GM21390 (cell line): Measurements from ENCODE around the gene SMAP2.

Experiments
- ATAC-seq: cut with Tn5 transposase; IDR thresholded peaks from one replicate; pipeline ENCODE4 v1.9.1; 2021; ENCODE audit not compliant: unreplicated experiment

Gene SMAP2

DNA sequence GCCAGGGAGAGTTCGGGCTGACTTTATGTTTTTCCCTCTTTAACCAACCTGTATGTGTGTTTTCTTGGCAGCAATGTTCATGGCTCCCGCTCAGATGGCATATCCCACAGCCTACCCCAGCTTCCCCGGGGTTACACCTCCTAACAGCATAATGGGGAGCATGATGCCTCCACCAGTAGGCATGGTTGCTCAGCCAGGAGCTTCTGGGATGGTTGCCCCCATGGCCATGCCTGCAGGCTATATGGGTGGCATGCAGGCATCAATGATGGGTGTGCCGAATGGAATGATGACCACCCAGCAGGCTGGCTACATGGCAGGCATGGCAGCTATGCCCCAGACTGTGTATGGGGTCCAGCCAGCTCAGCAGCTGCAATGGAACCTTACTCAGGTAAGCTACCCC is 43.2 kb downstream of the SMAP2 start:
- ATAC-seq = no peak

DNA sequence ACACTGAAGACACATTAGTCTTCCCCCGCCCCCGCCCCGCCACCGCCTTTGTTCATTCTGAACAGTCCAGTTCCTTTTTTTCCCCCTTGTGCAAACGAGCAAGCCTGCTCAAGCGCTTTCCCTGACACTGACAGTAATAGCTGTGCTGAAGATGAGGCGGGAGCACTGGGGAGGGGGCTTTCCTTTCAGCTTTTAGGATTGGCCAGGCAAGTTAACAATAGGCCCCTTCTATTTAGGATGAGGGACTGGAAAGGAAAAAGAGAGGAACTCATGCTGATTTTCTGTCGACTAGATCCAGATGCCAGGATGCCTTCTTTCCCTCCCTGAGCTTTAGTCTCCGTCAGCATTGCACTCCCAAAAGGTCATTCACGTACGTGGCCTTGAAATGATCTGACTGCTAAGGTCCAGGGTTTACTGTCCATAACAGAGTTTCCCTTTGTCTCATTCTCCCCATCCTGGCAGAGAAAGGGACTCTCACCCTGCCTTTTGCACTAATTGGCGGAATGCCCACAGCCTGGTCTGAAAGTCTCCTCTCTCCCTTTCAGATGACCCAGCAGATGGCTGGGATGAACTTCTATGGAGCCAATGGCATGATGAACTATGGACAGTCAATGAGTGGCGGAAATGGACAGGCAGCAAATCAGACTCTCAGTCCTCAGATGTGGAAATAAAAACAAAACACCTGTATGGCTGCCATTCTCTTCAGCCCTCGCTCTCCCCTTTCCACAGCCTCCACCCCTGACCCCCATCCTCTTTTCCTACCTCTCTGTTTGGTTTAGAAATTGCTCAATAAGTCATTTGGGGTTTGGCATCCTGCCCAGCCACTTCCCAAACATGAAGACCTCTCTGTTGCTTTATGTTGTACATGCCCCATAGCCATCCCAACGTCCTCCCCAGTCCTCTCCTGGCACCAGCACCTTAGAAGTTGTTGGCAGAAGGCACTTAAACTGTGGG is 48.2 kb downstream of the SMAP2 start:
- ATAC-seq = no peak

DNA sequence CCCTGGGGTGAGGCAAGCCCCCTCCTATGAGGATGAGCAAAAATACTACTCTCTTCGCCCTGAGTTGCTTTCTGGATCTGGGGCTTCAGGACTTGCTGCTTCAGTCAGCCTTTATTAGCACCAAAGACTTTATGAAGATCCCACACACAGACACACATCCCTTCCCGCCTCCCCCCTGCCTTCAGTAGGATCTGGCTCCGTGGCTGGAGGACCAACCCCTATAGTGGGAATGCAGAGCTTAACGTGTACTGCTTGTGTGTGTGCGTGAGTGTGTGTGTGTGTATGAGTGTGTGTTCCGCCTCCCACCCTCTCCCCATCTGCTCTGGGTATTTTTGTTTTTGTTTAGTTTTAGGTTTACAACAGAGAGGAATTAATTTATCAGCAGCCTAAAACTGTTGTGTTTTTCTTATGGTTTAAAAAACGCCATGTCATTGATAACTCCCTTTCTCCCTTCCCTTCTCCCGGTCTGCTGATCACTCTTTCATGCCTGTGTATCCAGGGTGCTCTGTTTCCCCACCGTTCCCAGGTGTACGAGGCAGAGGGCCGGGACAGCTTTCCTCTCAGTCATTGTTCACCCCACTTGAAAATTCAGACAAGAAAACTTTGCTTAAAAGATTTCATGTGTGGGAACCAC is 49.2 kb downstream of the SMAP2 start:
- ATAC-seq = no peak

DNA sequence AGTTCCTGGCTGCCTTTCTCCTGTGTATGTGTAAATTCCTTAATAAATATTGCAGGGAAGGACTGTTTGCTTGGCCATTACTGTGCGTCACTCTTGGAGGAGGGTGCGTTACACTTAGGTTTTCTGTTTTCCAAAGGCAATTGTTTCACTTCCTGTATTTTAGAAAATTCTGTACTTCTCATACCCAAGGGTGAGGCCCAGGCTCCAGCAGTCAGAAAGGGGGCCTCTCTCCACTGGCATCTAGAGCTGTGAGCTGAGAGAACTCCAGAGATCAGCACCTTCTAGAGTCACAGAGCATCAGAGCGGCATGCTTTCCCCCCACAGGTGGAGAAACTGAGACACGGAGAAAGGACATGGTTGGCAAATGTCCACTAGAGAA is 49.7 kb downstream of the SMAP2 start:
- no peak for ATAC-seq

DNA sequence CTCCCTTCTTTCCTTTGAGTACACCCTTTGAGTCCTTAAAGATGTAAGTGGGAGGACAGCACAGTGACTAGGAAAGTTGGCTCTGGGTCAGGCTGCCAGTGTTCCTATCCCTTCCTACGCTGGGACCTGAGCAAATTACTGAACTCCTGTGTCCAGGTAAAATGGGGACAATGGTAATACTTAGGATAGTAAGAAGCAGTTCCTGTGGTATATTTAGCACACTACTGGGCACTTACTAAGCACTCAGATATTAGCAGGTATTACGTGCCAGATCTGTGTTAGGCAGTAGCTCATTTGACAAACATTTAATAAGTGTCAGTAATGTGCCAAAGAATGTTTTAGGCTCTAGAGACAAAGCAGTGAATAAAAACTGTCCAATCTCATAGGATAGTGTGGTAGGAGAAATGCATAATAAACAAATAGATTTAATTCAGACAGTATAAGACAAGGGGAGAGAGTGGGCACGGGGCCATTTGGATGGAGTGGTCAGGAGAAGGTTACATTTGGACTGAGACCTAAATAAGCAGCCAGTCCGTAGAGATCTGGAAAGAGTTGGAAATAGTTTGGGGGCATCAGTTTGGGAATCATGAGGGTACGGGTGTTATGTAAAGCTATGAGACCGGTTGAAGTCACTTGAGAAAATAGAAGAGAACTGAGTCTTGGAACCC is 50.6 kb downstream of the SMAP2 start:
- ATAC-seq = no peak

DNA sequence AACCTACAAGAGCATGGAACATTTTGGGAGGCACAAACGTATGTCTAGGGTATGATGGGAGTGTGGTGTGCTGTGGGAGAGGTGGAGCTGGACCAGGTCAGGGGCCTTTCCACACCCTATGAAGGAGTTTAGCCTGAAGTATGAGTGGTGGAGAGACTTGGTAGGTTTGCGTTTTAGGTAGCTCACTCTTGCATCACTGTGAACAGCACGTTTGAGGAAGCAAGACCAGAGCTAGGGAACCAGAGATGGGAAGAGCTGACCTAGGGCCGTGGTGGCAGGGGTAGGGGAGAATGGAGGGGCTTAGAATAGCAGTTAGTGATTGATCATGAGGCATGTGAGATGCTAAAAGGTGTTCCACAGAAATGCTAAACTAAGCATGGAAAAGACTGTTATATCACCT is 51.7 kb downstream of the SMAP2 start:
- no peak for ATAC-seq

DNA sequence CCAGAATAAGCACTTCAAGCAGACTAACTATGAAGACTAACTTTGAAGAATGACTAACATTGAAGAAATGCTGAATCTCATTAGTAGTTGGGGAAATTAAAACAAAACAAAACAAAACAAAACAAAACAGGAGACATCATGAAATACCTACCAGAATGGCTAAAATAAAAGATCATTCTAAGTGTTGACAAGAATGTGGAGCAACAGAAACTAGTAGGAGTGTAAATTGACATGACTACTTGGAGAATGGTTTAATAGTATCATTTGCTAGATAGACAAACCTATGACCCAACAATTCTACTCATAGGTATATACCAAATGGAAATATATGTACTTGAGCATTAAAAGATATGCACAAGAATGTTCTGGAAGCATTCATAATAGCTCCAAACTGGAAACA is 57.9 kb downstream of the SMAP2 start:
- ATAC-seq = no peak

DNA sequence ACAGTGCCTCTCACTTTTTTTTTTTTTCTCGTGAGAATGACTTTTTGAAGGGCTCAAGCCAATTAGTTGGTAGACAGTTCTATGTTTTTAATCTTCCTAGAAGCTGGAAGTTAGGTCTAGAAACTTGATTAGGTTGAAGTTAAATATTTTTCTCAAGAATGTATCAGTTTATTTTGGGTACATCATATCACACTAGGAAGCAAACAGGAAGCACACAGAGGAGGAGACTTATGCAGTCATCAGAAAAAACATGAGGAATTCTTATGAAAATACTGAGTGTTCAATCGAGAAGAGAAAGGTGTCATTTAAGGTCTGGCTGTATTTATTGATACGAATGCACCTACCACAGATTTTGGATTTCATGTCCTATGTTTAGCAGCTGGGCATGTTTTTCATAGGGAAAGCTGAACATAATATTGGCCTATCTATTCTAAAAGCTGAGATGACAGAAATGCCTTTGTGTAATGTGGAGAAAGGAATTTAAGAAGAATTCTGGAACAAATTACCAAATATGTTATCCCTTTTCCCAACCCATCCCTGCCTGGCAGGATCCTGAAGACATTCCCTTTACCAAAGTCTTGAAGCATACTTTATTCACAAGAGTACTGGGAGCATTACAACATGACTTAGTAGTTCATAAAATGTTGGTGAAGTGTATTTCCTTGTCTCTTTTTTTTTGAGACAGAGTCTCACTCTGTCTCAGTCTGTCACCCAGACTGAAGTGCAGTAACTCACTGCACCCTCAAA is 59.3 kb downstream of the SMAP2 start:
- no peak for ATAC-seq

DNA sequence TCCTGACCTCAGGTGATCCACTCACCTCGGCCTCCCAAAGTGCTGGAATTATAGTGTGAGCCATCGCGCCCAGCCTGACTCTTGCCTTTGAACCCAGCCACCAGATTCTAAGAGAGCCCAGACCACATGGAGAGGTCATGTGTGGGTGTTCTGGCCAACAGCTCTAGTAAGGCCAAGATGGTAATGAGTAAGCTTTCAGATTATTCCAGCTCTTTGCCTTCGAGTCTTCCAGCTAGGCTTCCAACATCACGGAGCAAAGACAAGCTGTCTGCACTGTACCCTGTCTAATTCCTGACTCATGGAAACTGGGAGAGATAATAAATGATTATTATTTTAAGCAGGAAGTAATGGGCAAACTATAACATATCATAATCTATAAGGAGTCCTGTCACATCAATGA is 61.9 kb downstream of the SMAP2 start:
- ATAC-seq = no peak

DNA sequence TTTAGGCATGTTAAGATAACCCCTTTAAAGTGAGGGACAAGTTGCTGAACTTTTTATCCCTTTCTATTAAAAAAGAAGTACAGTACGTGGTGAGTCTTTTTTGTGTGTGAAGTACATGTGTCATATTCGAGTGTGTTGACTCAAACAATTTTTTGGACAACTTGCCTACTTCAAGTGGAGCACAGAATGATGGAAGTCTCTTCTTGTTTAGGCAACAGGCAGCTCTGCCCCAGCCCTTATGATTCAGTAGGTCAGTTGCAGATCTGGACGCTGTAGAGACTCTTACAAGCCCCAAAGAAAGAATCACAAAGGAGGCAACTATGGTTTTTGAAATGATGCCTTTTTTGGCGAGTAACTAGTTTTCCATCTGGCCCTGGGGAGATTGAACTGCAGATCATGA is 62.3 kb downstream of the SMAP2 start:
- no peak for ATAC-seq

DNA sequence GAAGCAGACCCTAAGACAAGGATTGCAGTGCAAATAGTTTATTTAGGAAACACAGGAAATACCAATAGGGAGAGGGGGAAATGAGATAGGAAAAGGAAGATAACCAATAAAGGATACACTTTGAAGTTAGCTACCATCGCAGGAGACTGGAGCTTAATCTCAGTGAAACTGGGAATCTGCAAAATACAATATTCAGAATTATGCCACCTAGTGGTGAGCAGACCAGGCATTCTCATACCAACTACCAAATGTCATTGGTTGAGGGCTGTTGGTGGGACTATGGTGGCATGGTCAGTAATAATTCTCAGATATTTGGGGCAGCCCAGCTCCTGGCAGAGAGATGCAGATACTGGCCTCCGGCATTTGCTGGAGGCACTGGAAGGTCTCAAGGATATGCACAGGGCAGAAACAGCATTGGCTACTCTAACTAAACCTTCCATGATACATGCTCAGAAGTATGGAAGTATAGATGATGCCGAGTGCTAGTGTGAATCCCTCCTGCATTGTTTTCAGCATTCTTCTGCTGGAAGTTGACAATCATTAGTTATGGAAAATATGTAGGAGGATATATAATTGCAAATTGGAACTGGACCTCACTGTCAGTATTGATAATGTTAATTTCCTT is 65.0 kb downstream of the SMAP2 start:
- ATAC-seq = no peak

DNA sequence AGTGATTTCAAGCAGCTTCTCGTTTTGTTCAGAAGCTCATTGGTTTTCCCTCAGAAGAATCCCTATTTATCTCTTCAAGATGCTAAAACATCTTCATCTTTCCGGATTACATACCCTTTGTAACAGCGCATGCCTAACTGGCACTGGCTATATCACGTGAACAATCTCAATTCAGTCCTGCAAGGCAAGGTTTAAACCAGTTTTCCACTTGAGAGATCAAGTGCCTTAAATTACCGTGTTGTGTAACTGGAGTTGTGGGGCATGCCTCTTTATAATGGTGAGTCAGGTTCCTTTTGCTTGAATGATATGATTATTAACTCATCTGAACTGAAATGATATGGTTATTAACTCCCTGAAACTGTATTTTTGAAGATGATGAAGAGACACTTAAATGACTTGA is 65.7 kb downstream of the SMAP2 start:
- ATAC-seq = no peak

DNA sequence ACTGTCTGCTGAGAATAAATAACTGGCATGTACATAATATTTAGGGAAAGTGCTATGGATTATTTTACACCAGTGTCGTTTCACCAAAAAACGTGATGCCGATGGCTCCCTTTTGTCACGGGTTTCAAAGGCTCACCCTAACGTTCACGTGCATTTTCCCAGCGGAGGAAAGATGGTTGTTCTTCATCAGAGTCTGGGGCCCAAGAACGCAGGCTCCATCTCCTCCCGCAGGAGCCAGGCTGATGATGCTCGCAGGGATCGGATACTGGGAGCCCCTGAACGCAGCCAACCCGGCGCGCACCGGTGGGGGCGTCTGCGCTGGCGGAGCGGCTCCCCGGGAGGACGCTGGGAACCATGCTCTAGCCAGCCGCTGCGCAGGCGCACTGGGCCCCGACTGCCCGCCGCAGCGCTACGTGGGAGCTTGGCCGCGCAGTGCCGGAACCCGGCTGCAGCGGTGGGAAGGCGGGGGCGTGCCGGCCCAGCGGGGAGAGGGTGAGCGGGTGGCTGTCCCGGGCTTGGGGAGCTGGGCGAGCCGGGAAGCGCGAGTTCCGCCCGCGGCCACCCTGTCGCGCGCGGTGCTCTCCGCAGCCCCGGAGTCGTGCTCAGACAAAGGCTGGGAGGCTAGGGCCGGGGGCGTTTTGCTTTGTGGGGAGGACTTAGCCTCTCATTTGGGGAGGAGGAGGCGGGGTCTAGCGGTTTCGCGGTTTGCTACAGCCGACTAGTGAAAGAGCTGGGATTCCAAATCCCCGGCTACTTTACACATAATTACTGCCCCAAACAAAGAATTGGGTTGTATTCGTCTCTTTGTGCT is 76.4 kb downstream of the SMAP2 start, which contains the start of gene ZFP69B:
TSS of gene ZFP69B (plus strand) at position 793 of the 811 bp plus-strand sequence. CDS start 486 bp downstream, outside the sequence.
- ATAC-seq = peak; percentile 73

DNA sequence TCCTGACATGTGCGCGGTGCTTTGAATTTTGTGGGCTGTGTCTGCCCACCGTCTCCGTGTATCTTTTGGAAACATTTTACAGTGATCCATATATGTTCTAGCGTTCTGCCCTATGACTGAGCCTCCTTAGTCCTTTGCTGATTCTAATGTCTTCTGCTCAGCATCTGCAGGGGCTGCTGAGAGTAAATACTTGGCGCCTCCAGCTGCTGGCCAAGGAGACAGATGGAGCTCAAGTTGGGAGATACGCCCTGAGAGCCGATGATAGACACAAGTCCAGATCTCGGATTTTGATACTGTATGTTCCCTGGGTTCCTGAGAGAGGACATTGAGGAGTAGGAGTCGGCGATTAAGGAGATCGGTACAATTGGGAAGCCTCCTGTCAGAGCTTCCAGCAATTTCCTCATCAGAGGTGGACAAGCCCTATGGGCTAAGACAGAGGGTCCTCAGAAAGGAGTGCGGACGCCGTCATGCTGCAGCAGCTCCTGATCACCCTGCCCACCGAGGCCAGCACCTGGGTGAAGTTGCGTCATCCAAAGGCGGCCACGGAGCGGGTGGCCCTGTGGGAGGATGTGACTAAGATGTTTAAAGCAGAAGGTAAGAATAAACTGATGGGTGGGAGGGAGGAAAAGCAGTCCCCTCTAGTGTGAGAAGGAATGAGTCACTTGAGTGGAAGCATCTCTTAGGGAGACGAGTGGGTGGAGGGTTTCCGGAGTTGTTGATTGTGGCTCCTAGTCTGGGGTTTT is 77.1 kb downstream of the SMAP2 start:
- ATAC-seq = peak; percentile 21

DNA sequence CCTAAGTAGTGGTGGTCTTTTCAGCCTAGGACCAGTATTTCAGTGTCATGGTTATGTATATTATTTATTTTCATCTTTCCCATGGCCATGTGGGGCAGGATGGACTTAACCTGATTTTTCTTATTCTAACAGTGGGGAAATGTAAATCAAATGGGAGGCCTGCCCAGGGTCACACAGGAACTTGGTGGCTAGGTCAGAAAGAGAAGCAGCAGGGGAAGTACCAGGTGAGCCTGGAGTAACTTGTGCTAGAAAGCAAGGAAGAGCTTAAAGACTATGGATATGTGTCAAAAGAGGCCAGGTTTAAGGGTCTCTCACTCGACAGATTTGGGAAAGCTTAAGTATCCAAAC is 77.7 kb downstream of the SMAP2 start:
- no peak for ATAC-seq

DNA sequence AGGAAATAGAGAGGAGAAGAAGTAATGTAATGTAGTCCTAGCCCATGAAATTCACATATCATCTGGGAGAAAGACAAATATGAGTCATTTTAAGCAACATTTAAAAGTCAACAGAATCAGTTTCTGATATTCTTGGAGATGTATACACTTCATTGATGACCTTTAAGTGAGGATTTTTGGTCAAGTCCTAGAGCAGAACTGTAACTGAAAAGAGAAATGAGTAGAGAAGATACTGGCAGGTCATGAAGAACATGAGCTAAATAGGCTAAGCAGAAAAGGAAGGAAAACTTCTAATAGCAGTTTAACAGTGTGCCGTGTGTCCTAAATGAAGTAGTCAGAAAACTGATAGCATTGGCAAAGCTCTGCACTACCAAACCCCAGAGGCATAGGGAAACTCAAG is 81.3 kb downstream of the SMAP2 start:
- no peak for ATAC-seq

DNA sequence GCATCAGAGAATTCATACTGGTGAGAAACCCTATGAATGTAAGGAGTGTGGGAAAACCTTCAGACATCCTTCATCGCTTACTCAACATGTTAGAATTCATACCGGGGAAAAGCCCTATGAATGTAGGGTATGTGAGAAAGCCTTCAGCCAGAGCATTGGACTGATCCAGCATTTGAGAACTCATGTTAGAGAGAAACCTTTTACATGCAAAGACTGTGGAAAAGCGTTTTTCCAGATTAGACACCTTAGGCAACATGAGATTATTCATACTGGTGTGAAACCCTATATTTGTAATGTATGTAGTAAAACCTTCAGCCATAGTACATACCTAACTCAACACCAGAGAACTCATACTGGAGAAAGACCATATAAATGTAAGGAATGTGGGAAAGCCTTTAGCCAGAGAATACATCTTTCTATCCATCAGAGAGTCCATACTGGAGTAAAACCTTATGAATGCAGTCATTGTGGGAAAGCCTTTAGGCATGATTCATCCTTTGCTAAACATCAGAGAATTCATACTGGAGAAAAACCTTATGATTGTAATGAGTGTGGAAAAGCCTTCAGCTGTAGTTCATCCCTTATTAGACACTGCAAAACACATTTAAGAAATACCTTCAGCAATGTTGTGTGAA is 89.5 kb downstream of the SMAP2 start:
- no peak for ATAC-seq

DNA sequence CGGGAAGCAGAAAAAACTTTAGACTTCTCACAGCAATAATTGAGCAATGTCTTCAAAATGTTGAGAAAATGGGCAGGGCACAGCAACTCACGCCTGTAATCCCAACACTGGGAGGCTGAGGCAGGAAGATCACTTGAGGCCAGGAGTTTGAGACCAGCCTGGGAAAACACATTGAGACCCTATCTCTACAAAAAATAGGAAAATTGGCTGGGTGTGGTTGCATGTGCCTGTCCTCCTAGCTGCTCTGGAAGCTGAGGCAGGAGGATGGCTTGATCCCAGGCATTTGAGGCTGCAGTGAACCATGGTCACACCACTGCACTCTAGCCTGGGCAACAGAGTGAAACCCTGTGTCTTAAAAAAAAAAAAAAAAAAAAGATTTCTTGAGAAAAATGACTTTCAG is 95.8 kb downstream of the SMAP2 start:
- ATAC-seq = no peak
